IPS-18c (cell line): ENCODE measurements around the gene CDH13.

Experiments
- H3K4me3 ChIP-seq: 2 replicates; pipeline ENCODE4 v1.7.0; 2013; ENCODE audit warnings: low read depth, mild to moderate bottlenecking, low read length, moderate library complexity; ENCODE audit not compliant: insufficient read depth
- H3K9me3 ChIP-seq: one replicate; pipeline ENCODE4 v1.6.1; 2013; ENCODE audit warnings: mild to moderate bottlenecking, low read length, moderate library complexity; ENCODE audit not compliant: control insufficient read depth, insufficient read depth

Gene CDH13

DNA sequence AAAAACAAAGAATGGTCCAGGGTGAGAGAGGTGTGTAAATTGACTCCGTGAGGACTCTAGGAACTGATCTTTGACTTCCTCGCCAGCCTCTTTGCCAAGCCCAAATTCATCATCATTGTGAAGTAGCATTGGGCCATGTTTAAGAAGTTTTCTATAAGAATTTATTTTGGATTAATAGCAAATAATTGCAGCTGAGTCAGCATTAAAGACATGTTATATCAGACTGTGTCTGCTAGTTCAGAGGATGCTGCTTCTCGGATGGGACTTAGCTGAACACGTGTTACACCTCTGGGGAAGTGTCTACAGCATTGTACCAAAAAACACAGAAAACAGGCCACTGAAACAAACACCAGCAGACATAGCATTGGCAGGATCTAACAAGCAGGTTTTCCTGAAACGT lies 366.6 kb downstream of the CDH13 start:
- Histone ChIP-seq H3K4me3 (no peak overlapping the region), H3K9me3 (no peaks in the 10 kb centered on the region)

DNA sequence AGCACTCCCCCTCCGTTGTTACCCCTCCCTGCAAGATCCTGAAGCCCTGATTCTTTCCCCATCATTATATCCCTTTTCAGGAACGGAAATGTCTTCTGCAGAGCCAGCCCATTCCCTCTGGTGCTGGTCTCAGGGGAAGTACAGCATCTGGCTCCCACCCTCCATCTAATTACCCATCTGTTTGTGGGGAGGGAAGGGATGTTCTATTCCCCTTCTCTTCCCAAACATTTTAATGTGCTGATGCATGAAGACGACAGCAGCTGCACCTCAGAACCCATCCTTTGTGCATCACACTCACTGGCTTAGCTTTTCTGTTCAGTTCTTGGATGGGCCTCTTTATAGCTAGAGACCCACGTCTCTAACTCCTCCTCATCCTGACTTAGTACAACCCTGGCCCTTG lies 367.2 kb downstream of the CDH13 start:
- Histone ChIP-seq H3K9me3 (no peaks in the 10 kb centered on the region), H3K4me3 (no peak overlapping the region)

DNA sequence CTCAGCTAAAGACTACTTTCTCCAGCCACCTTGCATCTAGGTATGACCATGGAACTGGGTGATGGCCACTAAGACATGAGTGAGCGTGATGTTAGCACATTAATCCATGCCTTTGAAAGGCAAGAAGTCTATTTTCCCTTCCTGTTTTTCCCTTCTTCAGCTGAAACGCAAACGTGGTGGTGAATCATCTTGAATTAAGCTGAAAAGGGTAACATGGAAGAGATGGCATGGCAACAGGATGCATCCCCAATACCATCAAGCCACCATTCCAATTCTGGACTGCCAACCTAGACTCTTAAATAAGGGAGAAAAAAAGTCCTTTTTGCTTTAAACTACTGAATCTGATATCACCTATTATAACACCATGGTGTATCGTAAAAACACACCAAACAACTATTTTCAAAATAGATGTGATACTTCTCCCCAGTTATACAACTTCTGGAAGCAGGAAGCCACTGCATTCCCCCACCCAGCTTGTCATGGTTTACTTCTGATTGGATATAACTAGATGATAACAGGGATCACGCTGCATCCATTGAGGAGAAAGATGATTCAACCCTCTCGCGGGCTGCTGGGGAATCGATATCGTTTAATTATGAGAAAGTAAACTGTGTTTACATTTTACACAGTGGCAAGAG lies 368.6 kb downstream of the CDH13 start:
- no peak overlapping the region for H3K4me3 ChIP-seq

DNA sequence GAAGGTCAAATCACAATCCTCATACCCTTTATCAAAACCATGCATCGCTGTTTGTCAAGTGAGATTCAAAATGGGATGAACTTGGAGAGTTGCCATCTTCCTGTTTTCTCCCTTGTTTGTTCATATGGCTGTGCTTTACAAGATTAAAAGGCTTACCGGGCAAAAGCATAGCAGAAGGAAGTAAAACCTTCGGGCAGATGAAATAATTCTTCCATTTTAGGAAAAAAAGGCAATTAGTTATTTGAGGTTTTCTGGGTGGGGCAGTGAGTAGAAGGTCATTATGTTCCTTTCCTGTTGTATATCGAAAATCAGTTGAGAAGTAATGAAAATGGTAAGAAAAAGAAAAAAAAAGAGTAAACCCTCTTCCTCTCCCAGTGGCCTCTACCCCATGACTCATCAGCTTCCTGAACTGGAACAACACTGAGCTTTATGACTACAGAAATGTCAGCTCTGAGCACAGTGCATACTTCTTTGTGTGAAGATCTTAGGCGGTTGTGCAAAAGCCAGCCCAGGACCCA lies 369.2 kb downstream of the CDH13 start:
- H3K4me3 ChIP-seq: no peak overlapping the region
- no peaks in the 10 kb centered on the region for H3K9me3 ChIP-seq

More for the DNA sequence above, 368.6 kb downstream of the CDH13 start:
- H3K9me3 ChIP-seq: no peaks in the 10 kb centered on the region

DNA sequence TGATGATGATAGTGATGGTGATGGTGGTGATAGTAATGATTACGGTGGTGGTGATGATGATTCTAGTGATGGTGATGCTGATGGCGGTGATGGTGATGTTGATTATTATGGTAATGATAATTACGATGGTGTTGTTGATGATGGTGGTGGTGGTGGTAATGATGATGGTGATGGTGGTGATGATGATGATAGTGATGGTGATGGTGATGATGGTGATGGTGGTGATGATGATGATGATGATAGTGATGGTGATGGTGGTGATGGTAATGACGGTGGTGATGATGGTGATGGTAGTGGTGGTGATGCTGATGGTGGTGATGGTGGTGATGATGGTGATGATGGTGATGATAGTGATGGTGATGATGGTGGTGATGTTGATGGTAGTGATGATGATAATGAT lies 370.0 kb downstream of the CDH13 start:
- no peak overlapping the region for H3K4me3 ChIP-seq
- H3K9me3 ChIP-seq: no peaks in the 10 kb centered on the region

DNA sequence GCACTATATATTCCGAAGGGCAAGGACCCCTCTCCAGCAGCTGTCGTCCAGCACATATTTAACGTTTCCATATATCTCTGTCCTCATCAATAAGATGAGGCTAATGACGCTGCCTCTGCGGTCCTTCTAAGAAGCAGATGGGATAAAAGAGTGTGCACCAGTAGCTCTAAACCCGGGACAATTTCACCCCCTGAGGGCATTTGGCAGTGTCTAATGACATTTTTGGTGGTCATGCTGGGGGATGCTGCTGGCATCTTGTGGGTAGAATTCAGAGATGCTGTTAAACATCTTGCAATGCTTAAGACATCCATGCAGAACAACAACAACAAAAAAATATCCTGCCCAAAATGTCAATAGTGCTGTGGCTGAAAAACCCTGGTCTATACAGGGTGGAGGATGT lies 372.9 kb downstream of the CDH13 start:
- peaks cover 2% of the 10 kb centered on the region for H3K9me3 ChIP-seq
- H3K4me3 ChIP-seq: no peak overlapping the region

DNA sequence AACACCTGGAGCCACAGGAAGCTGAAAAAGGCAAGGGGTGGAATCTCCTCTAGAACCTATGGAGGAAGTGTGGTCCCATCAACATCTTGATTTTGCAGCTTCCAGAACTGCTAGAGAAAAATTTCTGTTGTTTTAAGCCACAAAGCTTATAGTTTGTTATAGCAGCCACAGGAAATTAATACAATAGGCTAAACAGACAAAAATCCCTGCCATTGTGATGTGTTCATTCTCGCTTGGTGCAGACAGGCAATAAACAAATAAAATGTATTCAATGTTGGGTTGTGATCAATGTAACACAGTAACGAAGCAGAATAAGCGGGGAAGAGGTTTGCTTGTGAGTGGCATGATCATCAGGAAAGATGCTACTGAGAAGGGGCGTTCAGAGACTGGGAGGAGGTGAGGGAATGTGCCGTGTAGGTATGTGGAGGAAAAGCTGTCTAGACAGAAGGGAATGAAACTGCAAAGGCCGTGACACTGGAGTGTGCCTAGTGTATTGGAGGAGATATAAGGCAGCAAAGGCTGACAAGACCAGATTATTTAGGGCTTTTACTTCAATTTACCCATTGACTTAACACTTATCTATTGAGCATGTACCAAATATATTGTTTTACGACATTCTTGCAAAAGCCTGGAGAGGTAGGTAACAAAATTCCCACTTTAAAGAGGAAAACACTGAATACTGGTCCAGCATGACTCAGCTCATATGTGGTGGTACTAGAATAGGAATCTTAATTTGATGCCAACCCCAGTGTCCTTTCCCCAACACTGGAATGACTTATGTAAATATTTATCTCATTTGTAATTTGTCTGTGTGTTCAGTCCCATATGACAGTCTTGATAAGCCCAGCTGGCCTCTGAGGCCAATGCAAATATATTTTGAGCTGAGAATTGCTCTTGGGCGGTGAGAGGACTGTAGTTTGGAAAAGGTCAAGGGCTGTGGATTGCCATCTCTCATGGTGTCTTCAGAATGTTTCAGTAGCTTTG lies 375.9 kb downstream of the CDH13 start:
- Histone ChIP-seq H3K9me3 (peaks cover 2% of the 10 kb centered on the region), H3K4me3 (no peak overlapping the region)

DNA sequence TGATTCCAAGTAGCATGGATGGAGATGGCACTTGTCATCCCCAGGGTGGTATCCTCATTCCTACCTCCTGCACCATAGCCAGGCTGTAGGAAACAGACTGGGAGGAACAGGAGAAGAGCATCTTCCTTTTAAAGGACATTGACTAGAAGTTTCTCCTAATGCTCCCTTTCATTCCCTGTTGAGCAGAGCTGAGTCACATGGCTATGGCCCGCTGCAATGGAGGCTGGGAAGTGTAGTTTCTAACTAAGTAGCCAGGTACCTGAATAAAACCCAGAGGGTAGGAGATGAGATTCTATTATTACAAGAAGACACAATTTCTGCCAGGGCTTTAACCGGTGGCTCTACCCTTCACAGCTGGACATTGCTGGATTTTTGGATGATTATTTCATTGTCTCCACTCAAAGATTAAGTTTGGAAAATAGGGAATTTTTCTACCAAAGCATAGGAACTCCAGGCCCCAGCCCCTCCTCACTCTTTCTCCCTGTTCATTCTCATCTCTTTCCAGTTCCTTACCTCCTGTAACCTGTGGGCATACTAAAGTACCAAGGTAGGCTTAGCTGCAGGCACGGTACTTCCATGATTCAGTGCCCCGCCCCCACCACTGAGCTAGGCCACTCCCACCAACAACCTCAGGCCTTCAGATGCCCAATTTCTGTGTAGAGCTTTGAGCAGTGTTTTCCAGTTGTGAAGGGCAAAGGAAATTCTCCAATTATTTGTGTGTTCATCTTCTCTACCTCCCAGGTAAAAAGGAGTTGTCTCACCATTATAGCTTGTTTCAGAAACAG lies 378.3 kb downstream of the CDH13 start:
- no peak overlapping the region for H3K4me3 ChIP-seq
- H3K9me3 ChIP-seq: peaks cover 2% of the 10 kb centered on the region

DNA sequence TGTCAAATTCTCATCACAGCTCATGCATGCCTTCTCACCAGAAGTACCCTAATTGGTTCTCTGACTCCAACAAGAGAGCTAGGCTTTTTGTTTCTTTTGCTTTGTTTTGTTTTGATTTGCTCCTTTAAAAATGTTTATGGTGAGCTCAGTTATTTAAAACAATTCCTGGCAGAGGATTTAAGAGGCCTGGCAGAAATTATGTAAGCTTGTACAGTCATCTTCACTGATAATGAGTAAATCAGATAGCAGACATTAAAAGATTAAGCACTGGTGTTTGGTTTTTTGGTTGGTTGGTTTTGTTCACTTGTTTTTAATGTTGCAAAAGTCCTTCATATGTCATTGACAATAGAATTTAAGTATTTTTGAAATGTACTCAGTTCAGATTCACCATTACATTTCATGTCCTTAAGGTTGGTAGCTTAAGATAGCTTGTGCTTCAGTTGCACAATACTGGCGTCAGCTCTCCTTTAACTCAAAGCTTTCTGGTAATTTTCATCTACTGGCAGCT lies 378.9 kb downstream of the CDH13 start:
- H3K9me3 ChIP-seq: peaks cover 2% of the 10 kb centered on the region
- no peak overlapping the region for H3K4me3 ChIP-seq

DNA sequence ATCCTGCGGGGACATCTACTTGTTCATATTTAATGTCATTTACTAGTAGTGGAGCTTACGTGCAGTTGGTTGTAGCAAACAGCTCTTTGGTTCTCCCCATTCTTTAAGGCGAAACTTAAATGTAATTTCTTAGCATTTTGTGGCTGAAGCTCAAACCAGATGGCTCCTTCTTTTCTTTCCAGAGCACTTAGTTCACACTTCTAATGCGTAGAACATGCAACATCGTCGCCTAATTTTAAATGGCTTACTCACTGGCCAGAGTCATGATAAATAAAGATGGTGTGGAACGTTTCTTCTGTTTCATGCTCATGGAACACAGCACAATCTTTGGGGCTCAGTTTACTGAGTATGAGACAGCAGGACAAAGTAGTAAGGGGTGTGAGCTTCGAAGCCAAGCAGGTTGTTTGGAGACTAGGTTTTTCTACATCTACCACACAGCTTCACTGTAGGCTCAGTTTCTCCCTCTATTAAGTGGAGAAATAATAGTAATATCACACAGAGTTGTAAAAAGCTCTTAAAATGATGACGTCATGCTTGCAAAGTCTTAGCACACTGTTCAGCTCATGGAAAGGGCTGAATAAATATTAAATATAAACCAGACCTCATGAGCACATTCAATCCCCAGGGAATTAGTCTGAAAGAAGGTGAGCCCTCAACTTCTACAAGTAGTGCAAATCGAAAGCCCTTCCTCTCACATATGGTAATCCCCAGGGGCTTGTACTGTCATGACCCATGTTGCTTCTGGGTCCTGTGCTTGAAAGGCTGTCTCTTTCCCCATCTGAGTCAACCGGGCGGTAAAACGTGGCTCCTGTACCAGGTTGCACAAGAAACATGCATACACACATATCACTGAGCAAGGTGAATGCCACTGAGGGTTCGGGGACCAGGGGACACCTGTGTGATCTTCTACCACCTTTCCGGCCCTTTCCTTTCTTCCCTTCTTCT lies 384.3 kb downstream of the CDH13 start:
- Histone ChIP-seq H3K4me3 (no peak overlapping the region), H3K9me3 (no peaks in the 10 kb centered on the region)

DNA sequence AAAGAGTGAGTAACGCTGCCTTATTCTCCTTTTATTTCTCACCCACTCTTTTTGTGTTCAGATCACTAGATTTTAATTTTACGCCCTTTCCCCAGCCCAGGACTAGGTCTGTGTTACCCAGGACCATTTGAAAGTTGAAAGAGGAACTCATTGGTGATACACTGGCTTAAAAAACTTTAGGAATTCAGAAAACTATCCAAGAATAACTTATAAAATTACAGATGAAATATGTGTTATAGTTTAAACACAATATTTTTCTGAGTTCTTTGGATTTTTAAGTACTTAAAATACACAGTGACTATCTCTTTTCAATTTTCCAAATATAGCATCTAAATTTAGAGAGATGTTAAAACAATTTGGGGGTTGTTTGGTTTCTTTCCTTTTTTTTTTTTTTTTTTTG lies 385.2 kb downstream of the CDH13 start:
- no peak overlapping the region for H3K4me3 ChIP-seq
- H3K9me3 ChIP-seq: no peaks in the 10 kb centered on the region

DNA sequence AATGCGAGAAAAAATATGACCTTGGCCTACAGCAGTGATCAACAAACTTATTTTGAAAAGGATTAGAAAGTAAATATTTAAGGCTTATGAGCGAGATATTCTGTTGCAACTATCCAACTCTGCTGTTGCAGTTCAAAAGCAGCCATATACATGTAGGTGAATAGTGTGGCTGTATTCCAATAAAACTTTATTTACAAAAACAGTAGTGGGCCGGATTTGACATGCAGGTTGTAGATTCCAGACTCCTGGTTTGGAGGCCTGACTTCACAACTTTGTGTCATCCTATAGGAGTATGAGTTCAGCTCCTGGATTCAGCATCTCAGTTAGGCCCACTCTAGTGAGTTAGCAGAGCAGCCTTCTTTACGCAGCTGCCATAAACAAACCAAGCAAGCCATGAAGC lies 386.3 kb downstream of the CDH13 start:
- Histone ChIP-seq H3K9me3 (no peaks in the 10 kb centered on the region), H3K4me3 (no peak overlapping the region)

DNA sequence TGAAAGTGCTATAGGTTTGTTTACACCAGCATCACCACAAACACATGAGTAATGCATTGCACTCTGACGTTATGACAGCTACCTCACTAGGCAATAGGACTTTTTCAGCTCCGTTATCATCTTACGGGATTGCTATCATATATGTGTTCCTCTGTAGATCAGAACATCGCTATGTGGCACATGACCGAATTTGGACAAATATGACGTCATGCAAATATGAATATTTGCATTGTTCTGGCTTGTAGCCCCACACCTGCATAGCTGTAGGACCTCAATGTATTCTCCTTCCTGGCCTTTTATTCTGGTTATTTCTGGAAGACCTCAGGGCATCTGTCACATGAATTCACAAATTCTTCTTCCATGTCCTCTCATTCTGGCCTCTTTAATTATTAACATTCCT lies 393.2 kb downstream of the CDH13 start:
- H3K4me3 ChIP-seq: no peak overlapping the region
- H3K9me3 ChIP-seq: no peaks in the 10 kb centered on the region

DNA sequence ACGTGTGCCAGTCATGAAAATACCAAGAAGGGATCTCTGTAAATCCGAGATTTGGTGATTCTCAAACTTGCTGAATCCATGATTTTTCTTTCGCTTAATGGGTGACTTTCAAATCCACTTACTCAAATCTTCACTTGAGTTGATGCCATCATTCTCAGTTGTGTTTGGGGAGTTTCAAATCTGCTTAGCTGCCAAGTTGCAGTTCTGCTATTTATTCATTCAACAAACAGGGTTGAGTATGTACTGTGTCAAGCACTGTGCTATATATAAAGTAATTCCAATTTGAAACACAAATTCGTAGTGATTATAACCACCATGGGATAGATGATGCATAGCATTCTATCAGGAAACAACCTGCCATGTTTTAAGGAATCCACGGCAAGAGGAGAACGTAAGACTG lies 394.3 kb downstream of the CDH13 start:
- Histone ChIP-seq H3K4me3 (no peak overlapping the region), H3K9me3 (no peaks in the 10 kb centered on the region)

DNA sequence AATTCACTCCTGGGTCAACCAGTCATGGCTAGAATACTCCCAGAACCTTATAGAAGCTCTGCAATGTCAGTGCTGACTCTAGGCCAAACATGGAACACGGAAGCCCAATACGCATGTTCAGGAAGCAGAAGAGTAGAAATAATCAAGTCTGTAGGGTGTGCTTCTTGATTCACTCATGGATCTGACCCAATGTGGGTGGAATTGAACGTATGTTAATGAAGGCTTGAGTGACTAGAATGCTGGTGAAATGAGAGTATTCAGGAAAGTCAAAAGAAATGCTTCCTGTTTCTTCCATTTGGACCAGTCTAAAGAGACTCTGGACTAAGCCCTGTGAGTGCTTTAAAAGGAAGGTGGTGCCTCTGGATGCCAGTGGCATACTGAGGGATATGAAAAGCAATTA lies 395.0 kb downstream of the CDH13 start:
- Histone ChIP-seq H3K4me3 (no peak overlapping the region), H3K9me3 (no peaks in the 10 kb centered on the region)

DNA sequence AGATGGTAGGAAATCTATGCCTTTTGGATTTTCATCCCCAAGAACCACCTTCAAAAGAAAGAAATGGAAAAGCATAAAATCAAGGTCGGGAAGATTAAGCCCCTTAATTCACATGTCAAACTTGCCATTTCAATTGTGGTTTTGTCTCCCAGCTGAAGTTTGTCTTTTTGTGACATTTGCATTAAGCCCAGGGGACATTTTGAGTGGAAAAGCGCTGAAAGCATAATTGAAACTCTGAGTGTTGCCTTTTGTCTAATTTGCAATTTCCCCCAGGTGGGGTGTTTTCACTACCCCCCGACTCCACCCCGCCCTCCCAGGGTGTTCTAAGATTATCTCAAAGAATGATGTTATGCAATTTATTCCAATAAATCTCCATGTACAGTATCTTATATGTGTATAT lies 396.2 kb downstream of the CDH13 start:
- Histone ChIP-seq H3K9me3 (no peaks in the 10 kb centered on the region), H3K4me3 (no peak overlapping the region)
